Osteocyte (in vitro differentiated cells): ENCODE measurements around the gene URM1. TPM values are rescaled to one million over a fixed set of nuclear protein-coding genes. Genes with fewer than 3 reads are reported as not detected.

Experiments used
- DNase-seq: peaks from one replicate; pipeline ENCODE4 v3.0.0; 2021; ENCODE audit warnings: mixed read lengths; ENCODE audit not compliant: unreplicated experiment; ENCODE audit errors: extremely low spot score
- H3K27ac Mint-ChIP-seq: one replicate; pipeline ENCODE4 v1.8.0; 2021; ENCODE audit warnings: mild to moderate bottlenecking, mixed read lengths; ENCODE audit not compliant: unreplicated experiment
- H3K27me3 Mint-ChIP-seq: one replicate; pipeline ENCODE4 v1.8.0; 2021; ENCODE audit warnings: mixed read lengths; ENCODE audit not compliant: unreplicated experiment
- H3K36me3 Mint-ChIP-seq: one replicate; pipeline ENCODE4 v1.8.0; 2021; ENCODE audit warnings: mixed read lengths; ENCODE audit not compliant: unreplicated experiment
- H3K4me1 Mint-ChIP-seq: one replicate; pipeline ENCODE4 v1.8.0; 2021; ENCODE audit warnings: mixed read lengths; ENCODE audit not compliant: unreplicated experiment
- H3K4me3 Mint-ChIP-seq: one replicate; pipeline ENCODE4 v1.8.0; 2021; ENCODE audit warnings: mild to moderate bottlenecking, moderate library complexity, mixed read lengths; ENCODE audit not compliant: unreplicated experiment
- H3K9me3 Mint-ChIP-seq: one replicate; pipeline ENCODE4 v1.8.0; 2021; ENCODE audit warnings: mixed read lengths; ENCODE audit not compliant: unreplicated experiment
- CTCF ChIP-seq: fragments of 200-600 bp; sonication (generic); IDR thresholded peaks from 2 replicates; pipeline ENCODE4 v1.5.0; 2021; ENCODE audit warnings: antibody characterized with exemption, mild to moderate bottlenecking, moderate library complexity
- total RNA-seq: library from RNA; stranded (reverse); gene quantifications from 2 replicates; pipeline ENCODE4 v1.2.1, GENCODE V29; 2021

URM1 gene
- total RNA-seq, 1 donor from 2014 or later: 62.0 TPM

GRCh38 chr9:128414461-128414860, 43.3 kb downstream of the URM1 start:
- H3K4me1 Mint-ChIP-seq: peaks cover 7% of the 10 kb centered on the region
- H3K36me3 Mint-ChIP-seq: no peaks in the 10 kb centered on the region
- DNase-seq: no peak
- H3K9me3 Mint-ChIP-seq: no peaks in the 10 kb centered on the region
- no peak for TF ChIP-seq CTCF
- no peak overlapping the region for H3K4me3 Mint-ChIP-seq
- no peak overlapping the region for H3K27ac Mint-ChIP-seq
- H3K27me3 Mint-ChIP-seq: peaks cover 38% of the 10 kb centered on the region

GRCh38 chr9:128415281-128415680, 44.1 kb downstream of the URM1 start:
- Mint-ChIP-seq H3K27me3 (peaks cover 38% of the 10 kb centered on the region), H3K9me3 (no peaks in the 10 kb centered on the region), H3K4me1 (peaks cover 14% of the 10 kb centered on the region), H3K27ac (no peak overlapping the region), H3K36me3 (no peaks in the 10 kb centered on the region), H3K4me3 (no peak overlapping the region)
- no peak for TF ChIP-seq CTCF
- DNase-seq: no peak

- DNase-seq: no peak
- no peak for TF ChIP-seq CTCF
- Mint-ChIP-seq H3K27ac (no peak overlapping the region), H3K9me3 (no peaks in the 10 kb centered on the region), H3K27me3 (peaks cover 38% of the 10 kb centered on the region), H3K4me1 (peaks cover 14% of the 10 kb centered on the region), H3K36me3 (no peaks in the 10 kb centered on the region), H3K4me3 (no peak overlapping the region)
Observed at GRCh38 chr9:128416014-128416413, 44.8 kb downstream of the URM1 start.

- TF ChIP-seq CTCF: no peak
- Mint-ChIP-seq H3K27ac (no peak overlapping the region), H3K27me3 (peaks cover 35% of the 10 kb centered on the region), H3K4me3 (no peak overlapping the region), H3K36me3 (no peaks in the 10 kb centered on the region), H3K4me1 (peaks cover 15% of the 10 kb centered on the region), H3K9me3 (no peaks in the 10 kb centered on the region)
- DNase-seq: no peak
Observed at GRCh38 chr9:128416432-128417019, 45.4 kb downstream of the URM1 start.

- H3K27ac Mint-ChIP-seq: peak overlapping the region; percentile 41
- no peaks in the 10 kb centered on the region for H3K9me3 Mint-ChIP-seq
- peaks cover 18% of the 10 kb centered on the region for H3K4me1 Mint-ChIP-seq
- no peak for TF ChIP-seq CTCF
- H3K27me3 Mint-ChIP-seq: peaks cover 25% of the 10 kb centered on the region
- H3K36me3 Mint-ChIP-seq: no peaks in the 10 kb centered on the region
- DNase-seq: no peak
- peak overlapping the region; percentile 71 for H3K4me3 Mint-ChIP-seq
Observed at GRCh38 chr9:128419061-128419925, 48.1 kb downstream of the URM1 start.
